Loucy (cell line): ENCODE results near the gene CPEB3.

Experiments used
- EZH2phosphoT487 ChIP-seq: fragments of 200-600 bp; IDR thresholded peaks from 2 replicates; pipeline ENCODE4 v1.6.1; 2018; ENCODE audit warnings: antibody characterized with exemption, mild to moderate bottlenecking, moderate library complexity, borderline replicate concordance
- TF ChIP-seq, protein P1 (sequence below): fragments of 200-600 bp; sonication (generic); conservative IDR thresholded peaks from 2 replicates; pipeline ENCODE4 v1.5.1; 2014; ENCODE audit warnings: mild to moderate bottlenecking, antibody characterized with exemption, low read length

DNA sequence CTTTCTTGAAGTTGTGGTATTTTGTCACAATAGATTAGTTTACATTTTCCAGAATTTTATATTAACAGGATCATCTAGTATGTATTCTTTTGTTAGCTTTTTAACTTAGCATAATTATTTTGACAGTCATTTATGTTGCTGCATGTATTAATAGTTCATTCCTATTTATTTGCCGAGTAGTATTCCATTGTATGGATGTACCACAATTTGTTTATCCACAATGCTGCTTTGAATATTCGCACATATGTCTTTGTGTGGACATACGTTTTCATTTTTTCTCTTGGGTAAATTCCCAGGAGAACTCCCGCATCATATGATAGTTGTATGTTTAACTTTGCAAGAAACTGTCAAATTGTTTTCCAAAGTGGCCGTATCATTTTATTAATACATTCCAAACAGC is 115.7 kb downstream of the CPEB3 start:
- TF ChIP-seq, protein P1, sequence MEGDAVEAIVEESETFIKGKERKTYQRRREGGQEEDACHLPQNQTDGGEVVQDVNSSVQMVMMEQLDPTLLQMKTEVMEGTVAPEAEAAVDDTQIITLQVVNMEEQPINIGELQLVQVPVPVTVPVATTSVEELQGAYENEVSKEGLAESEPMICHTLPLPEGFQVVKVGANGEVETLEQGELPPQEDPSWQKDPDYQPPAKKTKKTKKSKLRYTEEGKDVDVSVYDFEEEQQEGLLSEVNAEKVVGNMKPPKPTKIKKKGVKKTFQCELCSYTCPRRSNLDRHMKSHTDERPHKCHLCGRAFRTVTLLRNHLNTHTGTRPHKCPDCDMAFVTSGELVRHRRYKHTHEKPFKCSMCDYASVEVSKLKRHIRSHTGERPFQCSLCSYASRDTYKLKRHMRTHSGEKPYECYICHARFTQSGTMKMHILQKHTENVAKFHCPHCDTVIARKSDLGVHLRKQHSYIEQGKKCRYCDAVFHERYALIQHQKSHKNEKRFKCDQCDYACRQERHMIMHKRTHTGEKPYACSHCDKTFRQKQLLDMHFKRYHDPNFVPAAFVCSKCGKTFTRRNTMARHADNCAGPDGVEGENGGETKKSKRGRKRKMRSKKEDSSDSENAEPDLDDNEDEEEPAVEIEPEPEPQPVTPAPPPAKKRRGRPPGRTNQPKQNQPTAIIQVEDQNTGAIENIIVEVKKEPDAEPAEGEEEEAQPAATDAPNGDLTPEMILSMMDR = no peak
- no peak for TF ChIP-seq EZH2phosphoT487
